GM23338 (cell line): ENCODE results near the gene SGSM1. TPM values are rescaled to one million over a fixed set of nuclear protein-coding genes. Genes with fewer than 3 reads are reported as not detected.
A peak's percentile ranks its signal among the peaks of the same experiment; 100 is the strongest.

ENCODE experiments used
- ATAC-seq: fragments of 200-7000 bp; cut with Tn5 transposase; 3 replicates; pipeline ENCODE4 v1.9.1; 2020
- DNase-seq: peaks from one replicate; pipeline ENCODE4 v3.0.0-alpha.2; 2015; ENCODE audit warnings: low spot score
- H2AFZ ChIP-seq: fragments of 200-600 bp; sonication (generic); 2 replicates; pipeline ENCODE4 v1.8.0; 2016; ENCODE audit warnings: antibody characterized with exemption, mild to moderate bottlenecking, moderate library complexity
- H3F3A ChIP-seq: fragments of 200-600 bp; sonication (generic); replicated peaks from 2 replicates; pipeline ENCODE4 v1.8.0; 2017; ENCODE audit warnings: antibody characterized with exemption, mixed run types, low read depth
- H3K27ac ChIP-seq: fragments of 200-600 bp; sonication (generic); 2 replicates; pipeline ENCODE4 v1.6.1; 2016; ENCODE audit warnings: low read depth
- H3K27me3 ChIP-seq: fragments of 200-600 bp; sonication (generic); 2 replicates; pipeline ENCODE4 v1.8.0; 2016; ENCODE audit warnings: mild to moderate bottlenecking, mixed run types, moderate library complexity; ENCODE audit not compliant: insufficient read depth
- H3K36me3 ChIP-seq: fragments of 200-600 bp; sonication (generic); 2 replicates; pipeline ENCODE4 v1.8.0; 2016; ENCODE audit warnings: mild to moderate bottlenecking; ENCODE audit not compliant: insufficient read depth
- H3K4me1 ChIP-seq: fragments of 200-600 bp; sonication (generic); 2 replicates; pipeline ENCODE4 v1.8.0; 2016; ENCODE audit warnings: mild to moderate bottlenecking, moderate library complexity; ENCODE audit not compliant: insufficient read depth
- H3K4me2 ChIP-seq: fragments of 200-600 bp; sonication (generic); 2 replicates; pipeline ENCODE4 v1.7.1; 2017; ENCODE audit warnings: mixed run types
- H3K4me3 ChIP-seq: fragments of 200-600 bp; sonication (generic); 2 replicates; pipeline ENCODE4 v1.6.1; 2016; ENCODE audit warnings: mixed run types
- H3K79me2 ChIP-seq: fragments of 200-600 bp; sonication (generic); replicated peaks from 2 replicates; pipeline ENCODE4 v1.8.0; 2017; ENCODE audit warnings: mild to moderate bottlenecking; ENCODE audit not compliant: insufficient read depth
- H3K9me2 ChIP-seq: fragments of 200-600 bp; sonication (generic); 2 replicates; pipeline ENCODE4 v1.8.0; 2017; ENCODE audit not compliant: insufficient read depth
- H4K20me1 ChIP-seq: fragments of 200-600 bp; sonication (generic); replicated peaks from 2 replicates; pipeline ENCODE4 v1.8.0; 2017; ENCODE audit warnings: mild to moderate bottlenecking; ENCODE audit not compliant: insufficient read depth
- H3K27ac Mint-ChIP-seq: 2 replicates; pipeline ENCODE4 v1.8.0; 2020; ENCODE audit warnings: inconsistent platforms, mild to moderate bottlenecking, moderate library complexity, mixed read lengths
- H3K27me3 Mint-ChIP-seq: 3 replicates; pipeline ENCODE4 v1.8.0; 2022; ENCODE audit warnings: low read depth, mild to moderate bottlenecking, moderate library complexity, mixed read lengths, inconsistent platforms; ENCODE audit not compliant: insufficient read depth, poor library complexity
- H3K36me3 Mint-ChIP-seq: 3 replicates; pipeline ENCODE4 v1.8.0; 2021; ENCODE audit warnings: low read depth, mild to moderate bottlenecking, inconsistent platforms, moderate library complexity, mixed read lengths
- H3K4me1 Mint-ChIP-seq: 3 replicates; pipeline ENCODE4 v1.8.0; 2020; ENCODE audit warnings: mild to moderate bottlenecking, inconsistent platforms, mixed read lengths
- H3K4me3 Mint-ChIP-seq: 3 replicates; pipeline ENCODE4 v1.8.0; 2021; ENCODE audit warnings: moderate library complexity, mild to moderate bottlenecking, inconsistent platforms, mixed read lengths
- H3K9me3 Mint-ChIP-seq: 3 replicates; pipeline ENCODE4 v1.8.0; 2020; ENCODE audit warnings: moderate library complexity, mild to moderate bottlenecking, inconsistent platforms, mixed read lengths
- CREB1 ChIP-seq: fragments of 250-450 bp; sonication (Bioruptor Pico); IDR thresholded peaks from 2 replicates; pipeline ENCODE4 v1.5.0; 2020; ENCODE audit warnings: low read depth, mild to moderate bottlenecking, moderate library complexity
- CTCF ChIP-seq, 2 experiments: fragments of 200-600 bp in 1 of 2; sonication (generic) in 1 of 2; conservative IDR thresholded peaks; 2 replicates each; pipeline versions ENCODE4 v1.5.1 to v1.6.1; 2016 to 2017; ENCODE audit warnings: antibody characterized with exemption in 2 of 2, low read depth in 2 of 2, mild to moderate bottlenecking in 2 of 2, moderate library complexity in 1 of 2
- STAT1 ChIP-seq: IDR thresholded peaks from one replicate; pipeline ENCODE4 v1.6.1; 2016; ENCODE audit warnings: antibody characterized with exemption; ENCODE audit not compliant: unreplicated experiment
- ZNF114 ChIP-seq: fragments of 250-450 bp; sonication (Bioruptor Pico); IDR thresholded peaks from 2 replicates; pipeline ENCODE4 v1.5.0; 2020; ENCODE audit warnings: mild to moderate bottlenecking, moderate library complexity
- ZNF462 ChIP-seq: fragments of 250-450 bp; sonication (Bioruptor Pico); IDR thresholded peaks from 2 replicates; pipeline ENCODE4 v1.5.0; 2020; ENCODE audit warnings: mild to moderate bottlenecking, moderate library complexity
- polyA plus RNA-seq: library from polyadenylated mRNA; unstranded; fragments of >200 nt; fragmentation: Nextera tagmentation; extraction: Ambion mirVana; gene quantifications from 2 replicates; pipeline ENCODE4 v1.2.1, GENCODE V29; 2016
- total RNA-seq: library from RNA; depleted of rRNA; stranded (reverse); fragments of >200 nt; shearing (Covaris generic); gene quantifications from 2 replicates; pipeline ENCODE4 v1.2.3, GENCODE V29; 2014

The SGSM1 gene
- total and polyA plus RNA-seq, 2 experiments from 2014 or later, result 4.7 to 5.4 TPM

GRCh38 chr22:24803064-24803542, 2.9 kb upstream of the SGSM1 start:
- peak; percentile 79 for ATAC-seq
- H3F3A ChIP-seq, result no peaks in the 10 kb centered on the region
- no peak overlapping the region for H3K27ac ChIP-seq
- H3K36me3 Mint-ChIP-seq, result no peaks in the 10 kb centered on the region
- H3K27ac Mint-ChIP-seq, result no peak overlapping the region
- H3K79me2 ChIP-seq, result no peaks in the 10 kb centered on the region
- H3K4me2 ChIP-seq, result no peak overlapping the region
- H3K4me1 ChIP-seq, result peaks cover 4% of the 10 kb centered on the region; the same call in 1 of the 2 replicates
- H3K27me3 Mint-ChIP-seq, result peaks cover 21% of the 10 kb centered on the region
- H3K36me3 ChIP-seq, result no peaks in the 10 kb centered on the region
- no peak overlapping the region for H3K4me3 ChIP-seq
- H3K4me3 Mint-ChIP-seq, result no peak overlapping the region
- H3K27me3 ChIP-seq, result no peaks in the 10 kb centered on the region
- DNase-seq, result peak; percentile 95
- TF ChIP-seq CREB1 (CRISPR knock-in tag) (peak; percentile 45; the same call in 1 of the 2 replicates), CTCF (conservative IDR thresholded peaks at IDR 0.05; ENCODE audit: low read depth in 2 of 2) (peak; percentile 78 to 87), STAT1 (no peak), ZNF462 (CRISPR knock-in tag) (no peak), ZNF114 (no peak)
- peak overlapping the region; percentile 1; the same call in 1 of the 2 replicates for H2AFZ ChIP-seq
- peaks cover 4% of the 10 kb centered on the region; the same call in 2 of the 3 replicates for H3K4me1 Mint-ChIP-seq
- no peaks in the 10 kb centered on the region for H3K9me2 ChIP-seq
- H4K20me1 ChIP-seq, result no peaks in the 10 kb centered on the region
- H3K9me3 Mint-ChIP-seq, result no peaks in the 10 kb centered on the region; the same call in 2 of the 3 replicates
